Endothelial cell of umbilical vein (primary cell): Measurements from ENCODE around the gene SORCS2. TPM values are rescaled to one million over a fixed set of nuclear protein-coding genes. Genes with fewer than 3 reads are reported as not detected.

ENCODE experiments used
- BruUV-seq: library from RNA; stranded (reverse); fragments of 400-500 nt; replicated peaks from 2 replicates; lab custom pipeline; 2021; lab: Mats Ljungman, UMichigan
- CTCF ChIA-PET: fragments of 300-600, 350-600 bp; sonication (Branson Sonifier 250); formaldehyde crosslinking; loops from one replicate; lab custom pipeline; 2021; ENCODE audit warnings: antibody characterized with exemption, inconsistent platforms; lab: Charles Lee
- POLR2A ChIA-PET: fragments of 300-600, 350-600 bp; sonication (Branson Sonifier 250); formaldehyde crosslinking; loops from one replicate; lab custom pipeline; 2021; ENCODE audit warnings: antibody characterized with exemption, inconsistent platforms; lab: Charles Lee
- DNase-seq: peaks from one replicate; pipeline ENCODE4 v3.0.0-alpha.2; 2011; ENCODE audit warnings: low read depth, low spot score
- FAIRE-seq: peaks from 2 replicates; lab custom pipeline; 2011; peaks lifted over from hg19 to GRCh38; lab: Jason Lieb, UNC
- H2AFZ ChIP-seq: 2 replicates; pipeline ENCODE4 v1.6.0; 2012; ENCODE audit warnings: low read depth, low read length, control low read depth, inconsistent platforms
- H3K27ac ChIP-seq: 2 replicates; pipeline ENCODE4 v1.5.1; 2011; ENCODE audit warnings: low read depth, mild to moderate bottlenecking, control low read depth, low read length, moderate library complexity; ENCODE audit not compliant: insufficient read depth
- H3K27me3 ChIP-seq, 2 experiments: 2 replicates each; pipeline versions ENCODE4 v1.6.0 to v1.6.1; 2011; ENCODE audit warnings: low read length in 2 of 2, mixed read lengths in 1 of 2; ENCODE audit not compliant: control insufficient read depth in 2 of 2, insufficient read depth in 2 of 2
- H3K36me3 ChIP-seq, 2 experiments: 2 replicates in 1 of 2; 3 replicates in 1 of 2; pipeline ENCODE4 v1.5.1; 2011; ENCODE audit warnings: low read length in 2 of 2, mild to moderate bottlenecking in 1 of 2, moderate library complexity in 1 of 2; ENCODE audit not compliant: control insufficient read depth in 2 of 2, insufficient read depth in 2 of 2; ENCODE audit errors: extremely low read depth in 1 of 2
- H3K4me1 ChIP-seq: 3 replicates; pipeline ENCODE4 v1.5.1; 2011; ENCODE audit warnings: mild to moderate bottlenecking, low read length; ENCODE audit not compliant: control insufficient read depth, insufficient read depth; ENCODE audit errors: extremely low read depth
- H3K4me2 ChIP-seq: 2 replicates; pipeline ENCODE4 v1.6.1; 2011; ENCODE audit warnings: low read length, control low read depth, mixed read lengths; ENCODE audit not compliant: insufficient read depth
- H3K4me3 ChIP-seq, 3 experiments: fragments of 200-600 bp in 1 of 3; sonication (generic), shearing (Covaris generic) in 1 of 3; replicated peaks in 1 of 3; 2 replicates each; pipeline ENCODE4 v1.5.1; 2011 to 2016; ENCODE audit warnings: control low read depth in 3 of 3, low read length in 3 of 3, mild to moderate bottlenecking in 2 of 3, inconsistent platforms in 1 of 3, low read depth in 1 of 3, moderate library complexity in 1 of 3; ENCODE audit not compliant: insufficient read depth in 1 of 3
- H3K79me2 ChIP-seq: 2 replicates; pipeline ENCODE4 v1.6.0; 2012; ENCODE audit warnings: low read length, inconsistent platforms; ENCODE audit not compliant: control insufficient read depth, insufficient read depth
- H3K9ac ChIP-seq: replicated peaks from 2 replicates; pipeline ENCODE3; 2011; ENCODE audit warnings: low read length, control low read depth; ENCODE audit not compliant: insufficient read depth; ENCODE audit errors: extremely low read depth
- H3K9me1 ChIP-seq: replicated peaks from 3 replicates; pipeline ENCODE4 v1.6.0; 2011; ENCODE audit warnings: mild to moderate bottlenecking, low read length; ENCODE audit not compliant: control insufficient read depth, insufficient read depth; ENCODE audit errors: extremely low read depth
- H3K9me3 ChIP-seq: replicated peaks from 2 replicates; pipeline ENCODE4 v1.5.1; 2012; ENCODE audit warnings: low read length, inconsistent platforms; ENCODE audit not compliant: control insufficient read depth, insufficient read depth
- H4K20me1 ChIP-seq: replicated peaks from 2 replicates; pipeline ENCODE3; 2011; ENCODE audit warnings: mild to moderate bottlenecking, low read length; ENCODE audit not compliant: control insufficient read depth, insufficient read depth; ENCODE audit errors: extremely low read depth
- EZH2 ChIP-seq: IDR thresholded peaks from 2 replicates; pipeline ENCODE4 v1.6.1; 2012; ENCODE audit warnings: borderline replicate concordance, low read depth, mild to moderate bottlenecking, moderate library complexity, low read length, inconsistent platforms; ENCODE audit not compliant: severe bottlenecking
- FOS ChIP-seq: IDR thresholded peaks from 2 replicates; pipeline ENCODE4 v1.6.1; 2011; ENCODE audit warnings: mild to moderate bottlenecking, low read length, moderate library complexity, borderline replicate concordance; ENCODE audit not compliant: insufficient read depth
- GATA2 ChIP-seq: IDR thresholded peaks from 2 replicates; pipeline ENCODE4 v1.7.0; 2011; ENCODE audit warnings: low read depth, mild to moderate bottlenecking, moderate library complexity, mixed read lengths, low read length; ENCODE audit not compliant: insufficient read length, insufficient read depth
- JUN ChIP-seq: IDR thresholded peaks from 2 replicates; pipeline ENCODE4 v1.6.1; 2011; ENCODE audit warnings: borderline replicate concordance, low read depth; ENCODE audit not compliant: insufficient read length, insufficient read depth
- MYC ChIP-seq: IDR thresholded peaks from one replicate; pipeline ENCODE4 v1.6.1; 2011; ENCODE audit warnings: mild to moderate bottlenecking, low read depth, low read length
- POLR2A ChIP-seq: IDR thresholded peaks from 2 replicates; pipeline ENCODE4 v1.6.1; 2012; ENCODE audit warnings: low read depth, mild to moderate bottlenecking, control low read depth, low read length
- POLR2AphosphoS5 ChIP-seq: IDR thresholded peaks from 2 replicates; pipeline ENCODE4 v1.6.1; 2012; ENCODE audit warnings: low read depth, mild to moderate bottlenecking, control low read depth, low read length, moderate library complexity; ENCODE audit not compliant: insufficient read depth
- dilution Hi-C: fragments of 300-500 bp; cut with MboI; formaldehyde crosslinking; loops from one replicate; pipeline ENCODE4 v1.15.0; 2019; ENCODE audit warnings: low sequenced_read_pairs; ENCODE audit not compliant: extremely low pct_ligation_motif_present
- intact Hi-C: fragments of 100-400 bp; cut with micrococcal nuclease; formaldehyde crosslinking; loops from one replicate; pipeline ENCODE4 v1.10.0; 2022
- polyA plus RNA-seq, 4 experiments: library from polyadenylated mRNA; depleted of rRNA in 3 of 4; stranded (reverse) in 3 of 4; unstranded in 1 of 4; fragments of >200 nt; gene quantifications; 2 replicates each; pipeline versions ENCODE4 v1.2.1 to v1.2.3, GENCODE V29; 2011 to 2012; ENCODE audit warnings: missing spikeins in 1 of 4
- total RNA-seq: library from RNA; stranded (reverse); gene quantifications from 2 replicates; pipeline ENCODE4 v1.2.3, GENCODE V29; 2021
- TF ChIP-seq, protein P1 (sequence below), 2 donors: IDR thresholded peaks; 1 replicate in 1 of 2; 2 replicates in 1 of 2; pipeline ENCODE4 v1.5.1; 2011; ENCODE audit warnings: low read length in 2 of 2, mild to moderate bottlenecking in 2 of 2, moderate library complexity in 2 of 2, control low read depth in 1 of 2, inconsistent platforms in 1 of 2, low read depth in 1 of 2; ENCODE audit not compliant: insufficient read depth in 1 of 2; ENCODE audit errors: extremely low read depth in 1 of 2
- TF ChIP-seq, protein P2 (sequence below): IDR thresholded peaks from 2 replicates; pipeline ENCODE4 v1.6.1; 2011; ENCODE audit not compliant: insufficient read depth, insufficient read length

SORCS2 gene
- total and polyA plus RNA-seq, 2 donors (not counting 3 experiments of a cell fraction or from before 2014, with no cell fraction given), result not detected

DNA sequence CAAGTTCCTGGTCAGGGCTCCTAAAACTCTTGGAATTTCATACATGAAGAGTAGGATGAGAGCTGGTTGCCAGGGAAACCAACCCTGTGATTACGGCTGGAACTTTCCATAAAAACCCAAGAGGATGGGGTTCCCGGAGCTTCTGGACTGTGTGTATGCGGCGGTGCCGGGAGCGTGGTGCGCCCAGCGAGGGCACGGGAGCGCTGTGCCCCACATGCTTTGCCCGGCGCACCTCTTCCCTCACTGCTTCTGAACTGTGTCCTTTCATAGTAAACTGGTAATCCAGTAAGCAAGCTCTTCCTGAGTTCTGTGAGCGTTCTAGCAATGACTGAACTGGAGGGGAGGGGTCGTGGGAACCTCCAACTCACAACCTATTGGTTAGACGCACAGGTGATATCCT is 594.7 kb downstream of the SORCS2 start:
- no TSS peak for BruUV-seq
- no peak for DNase-seq
- Histone ChIP-seq H3K4me3 (no peak overlapping the region), H3K27ac (peak overlapping the region; percentile 93), H3K27me3 (no peaks in the 10 kb centered on the region), H3K79me2 (peaks cover 76% of the 10 kb centered on the region), H4K20me1 (no peaks in the 10 kb centered on the region), H3K4me1 (peaks cover 43% of the 10 kb centered on the region), H3K9ac (no peak overlapping the region), H2AFZ (no peak overlapping the region), H3K36me3 (peaks cover 20 to 47% of the 10 kb centered on the region in 2 experiments), H3K4me2 (no peak overlapping the region), H3K9me3 (no peaks in the 10 kb centered on the region), H3K9me1 (no peaks in the 10 kb centered on the region)
- no peak for FAIRE-seq
- TF ChIP-seq, protein P1, sequence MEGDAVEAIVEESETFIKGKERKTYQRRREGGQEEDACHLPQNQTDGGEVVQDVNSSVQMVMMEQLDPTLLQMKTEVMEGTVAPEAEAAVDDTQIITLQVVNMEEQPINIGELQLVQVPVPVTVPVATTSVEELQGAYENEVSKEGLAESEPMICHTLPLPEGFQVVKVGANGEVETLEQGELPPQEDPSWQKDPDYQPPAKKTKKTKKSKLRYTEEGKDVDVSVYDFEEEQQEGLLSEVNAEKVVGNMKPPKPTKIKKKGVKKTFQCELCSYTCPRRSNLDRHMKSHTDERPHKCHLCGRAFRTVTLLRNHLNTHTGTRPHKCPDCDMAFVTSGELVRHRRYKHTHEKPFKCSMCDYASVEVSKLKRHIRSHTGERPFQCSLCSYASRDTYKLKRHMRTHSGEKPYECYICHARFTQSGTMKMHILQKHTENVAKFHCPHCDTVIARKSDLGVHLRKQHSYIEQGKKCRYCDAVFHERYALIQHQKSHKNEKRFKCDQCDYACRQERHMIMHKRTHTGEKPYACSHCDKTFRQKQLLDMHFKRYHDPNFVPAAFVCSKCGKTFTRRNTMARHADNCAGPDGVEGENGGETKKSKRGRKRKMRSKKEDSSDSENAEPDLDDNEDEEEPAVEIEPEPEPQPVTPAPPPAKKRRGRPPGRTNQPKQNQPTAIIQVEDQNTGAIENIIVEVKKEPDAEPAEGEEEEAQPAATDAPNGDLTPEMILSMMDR (IDR thresholded peaks at IDR 0.05; ENCODE audit: extremely low read depth in 1 of 2, insufficient read depth in 1 of 2, low read depth in 1 of 2, low read length in 2 of 2), result no peak
- no peak for TF ChIP-seq FOS
- TF ChIP-seq JUN, result no peak
- dilution Hi-C loops (no loop called here), intact Hi-C loops (no loop called here)
- ChIA-PET CTCF (interaction anchor here (0.8 to 3.0 kb wide), 4 partner anchors 12 to 25 kb away, joined by 3 to 15 read pairs (median 8); no protein-coding TSS in a partner anchor), POLR2A (no interaction called here)

DNA sequence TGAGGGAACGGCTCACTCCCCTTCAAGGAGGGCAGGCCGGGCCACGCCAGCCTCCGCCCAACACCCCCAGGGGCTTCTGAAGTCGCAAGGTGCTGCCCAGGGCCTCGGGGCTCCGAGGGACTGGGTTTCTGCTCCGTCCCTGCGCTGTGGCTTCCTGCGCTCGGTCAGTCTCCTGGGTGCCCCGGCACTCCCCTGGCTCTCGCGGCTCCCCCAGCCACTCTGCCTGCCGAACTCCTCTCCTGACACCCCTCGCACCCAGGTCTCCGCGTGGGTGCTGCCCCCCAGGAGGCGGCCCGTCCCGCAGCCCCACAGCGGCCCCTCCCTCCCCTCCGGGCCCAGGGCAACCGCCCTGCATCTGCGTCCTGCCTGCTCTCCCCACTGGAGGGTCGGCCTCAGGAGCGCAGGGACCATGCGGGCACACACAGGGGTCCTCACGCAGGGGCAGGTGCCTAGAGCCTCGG is 595.4 kb downstream of the SORCS2 start:
- Histone ChIP-seq H2AFZ (no peak overlapping the region), H3K4me1 (peaks cover 40% of the 10 kb centered on the region), H3K27me3 (no peaks in the 10 kb centered on the region), H3K9me1 (no peaks in the 10 kb centered on the region), H3K9me3 (no peaks in the 10 kb centered on the region), H3K4me2 (no peak overlapping the region), H3K9ac (no peak overlapping the region), H3K36me3 (peaks cover 22 to 50% of the 10 kb centered on the region in 2 experiments), H3K4me3 (no peak overlapping the region), H4K20me1 (no peaks in the 10 kb centered on the region), H3K27ac (no peak overlapping the region), H3K79me2 (peaks cover 77% of the 10 kb centered on the region)
- ChIA-PET CTCF (interaction anchor here (2.9 to 3.0 kb wide), 2 partner anchors 14 to 26 kb away, joined by 13 to 15 read pairs; no protein-coding TSS in a partner anchor), POLR2A (no interaction called here)
- TF ChIP-seq POLR2A, result no peak
- TF ChIP-seq POLR2AphosphoS5, result no peak
- TF ChIP-seq GATA2, result no peak
- TF ChIP-seq, protein P1 (IDR thresholded peaks at IDR 0.05; ENCODE audit: extremely low read depth in 1 of 2, insufficient read depth in 1 of 2, low read depth in 1 of 2, low read length in 2 of 2), result no peak
- TF ChIP-seq, protein P2, sequence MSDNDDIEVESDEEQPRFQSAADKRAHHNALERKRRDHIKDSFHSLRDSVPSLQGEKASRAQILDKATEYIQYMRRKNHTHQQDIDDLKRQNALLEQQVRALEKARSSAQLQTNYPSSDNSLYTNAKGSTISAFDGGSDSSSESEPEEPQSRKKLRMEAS, result no peak
- no peak for TF ChIP-seq MYC
- TF ChIP-seq EZH2, result no peak
- no peak for TF ChIP-seq FOS
- TF ChIP-seq JUN, result no peak
- no TSS peak for BruUV-seq
- dilution Hi-C loops (no loop called here), intact Hi-C loops (no loop called here)
- no peak for DNase-seq
- FAIRE-seq, result no peak
